Measurements from ENCODE around the gene TIAM1.

DNA sequence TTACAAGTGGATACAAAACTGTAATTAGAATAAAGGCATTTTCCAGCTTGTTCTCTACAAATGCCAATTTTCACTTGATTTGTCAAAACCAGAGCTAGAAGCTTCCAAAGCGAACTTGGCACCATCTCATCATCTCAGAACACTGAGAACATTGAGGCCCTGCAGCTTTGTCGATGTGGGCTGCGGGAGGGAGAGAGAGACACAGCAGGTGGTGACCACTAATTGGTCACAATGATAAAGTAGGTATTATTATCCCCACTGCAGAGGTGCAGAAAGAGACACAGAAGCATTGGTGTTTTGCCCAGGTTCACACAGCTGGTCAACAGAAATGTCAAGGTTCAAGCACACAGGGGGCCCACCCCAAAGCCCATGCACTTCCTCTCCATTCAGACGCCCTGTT lies 233.6 kb downstream of the TIAM1 start:
- TF ChIP-seq EP300 (IDR thresholded peaks at IDR 0.05) (no peak), POLR2A (IDR thresholded peaks at IDR 0.05) (no peak)
- TF ChIP-seq, protein P1, sequence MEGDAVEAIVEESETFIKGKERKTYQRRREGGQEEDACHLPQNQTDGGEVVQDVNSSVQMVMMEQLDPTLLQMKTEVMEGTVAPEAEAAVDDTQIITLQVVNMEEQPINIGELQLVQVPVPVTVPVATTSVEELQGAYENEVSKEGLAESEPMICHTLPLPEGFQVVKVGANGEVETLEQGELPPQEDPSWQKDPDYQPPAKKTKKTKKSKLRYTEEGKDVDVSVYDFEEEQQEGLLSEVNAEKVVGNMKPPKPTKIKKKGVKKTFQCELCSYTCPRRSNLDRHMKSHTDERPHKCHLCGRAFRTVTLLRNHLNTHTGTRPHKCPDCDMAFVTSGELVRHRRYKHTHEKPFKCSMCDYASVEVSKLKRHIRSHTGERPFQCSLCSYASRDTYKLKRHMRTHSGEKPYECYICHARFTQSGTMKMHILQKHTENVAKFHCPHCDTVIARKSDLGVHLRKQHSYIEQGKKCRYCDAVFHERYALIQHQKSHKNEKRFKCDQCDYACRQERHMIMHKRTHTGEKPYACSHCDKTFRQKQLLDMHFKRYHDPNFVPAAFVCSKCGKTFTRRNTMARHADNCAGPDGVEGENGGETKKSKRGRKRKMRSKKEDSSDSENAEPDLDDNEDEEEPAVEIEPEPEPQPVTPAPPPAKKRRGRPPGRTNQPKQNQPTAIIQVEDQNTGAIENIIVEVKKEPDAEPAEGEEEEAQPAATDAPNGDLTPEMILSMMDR (IDR thresholded peaks at IDR 0.05) = no peak
